Choroid plexus epithelial cell (primary cell): ENCODE measurements around the gene MRM2.

Source experiments
- DNase-seq: peaks from one replicate; pipeline ENCODE4 v3.0.0-alpha.2; 2010; ENCODE audit warnings: low read depth
- H3K4me3 ChIP-seq: 2 replicates; pipeline ENCODE4 v1.5.1; 2011; ENCODE audit warnings: low read depth, mild to moderate bottlenecking, control low read depth, low read length, moderate library complexity
- CTCF ChIP-seq: conservative IDR thresholded peaks from 2 replicates; pipeline ENCODE4 v1.5.1; 2011; ENCODE audit warnings: low read depth, mild to moderate bottlenecking, control low read depth, inconsistent platforms, low read length, moderate library complexity

The MRM2 gene

DNA sequence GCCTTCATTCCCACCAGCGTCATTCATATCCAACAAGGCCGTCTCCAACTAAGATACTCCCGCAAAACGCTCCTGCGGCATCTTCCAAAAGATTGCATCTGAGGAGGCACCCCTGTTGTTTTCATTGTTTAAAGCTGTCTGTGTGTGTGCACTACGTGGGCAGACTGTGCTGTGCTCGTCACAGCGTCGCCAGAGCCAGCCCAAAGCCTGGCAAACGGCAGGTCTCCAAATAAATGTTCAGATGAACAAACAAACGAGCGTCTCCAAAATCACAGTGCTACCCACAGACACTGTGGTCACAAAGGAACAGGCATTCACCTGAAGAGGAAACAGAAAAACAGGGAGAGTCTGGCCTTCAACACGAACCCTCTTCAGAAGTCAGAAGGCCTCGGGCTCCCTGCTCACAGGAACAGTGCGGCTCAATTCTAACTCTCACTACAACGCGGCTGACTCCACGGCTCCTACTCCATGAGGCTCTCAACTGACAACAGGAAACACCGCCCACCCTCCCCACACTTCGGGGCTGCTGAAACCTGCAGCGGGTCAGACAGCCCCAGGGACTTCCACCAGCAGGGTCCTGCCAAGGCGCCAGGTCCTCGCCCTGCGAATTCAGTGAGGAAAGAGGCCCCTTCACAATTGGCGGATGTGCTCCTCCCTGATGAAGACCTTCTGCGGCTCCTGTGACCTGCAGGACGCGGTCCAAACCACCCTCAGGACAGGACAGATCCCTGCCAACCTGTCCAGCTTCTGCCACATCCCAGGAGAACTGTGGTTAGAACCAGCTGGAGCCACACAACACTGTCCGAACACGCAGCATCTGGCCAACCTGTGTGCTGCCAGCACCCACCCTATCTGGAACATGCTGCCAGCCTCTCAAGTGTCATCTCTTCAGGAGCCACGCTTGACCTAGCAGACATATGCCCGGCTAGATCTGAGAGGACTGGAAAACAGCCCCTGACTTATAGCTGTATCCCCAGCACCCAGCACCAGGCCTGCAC lies 45.3 kb downstream of the MRM2 start:
- no peak for DNase-seq
- TF ChIP-seq CTCF = no peak
- H3K4me3 ChIP-seq = no peak overlapping the region

DNA sequence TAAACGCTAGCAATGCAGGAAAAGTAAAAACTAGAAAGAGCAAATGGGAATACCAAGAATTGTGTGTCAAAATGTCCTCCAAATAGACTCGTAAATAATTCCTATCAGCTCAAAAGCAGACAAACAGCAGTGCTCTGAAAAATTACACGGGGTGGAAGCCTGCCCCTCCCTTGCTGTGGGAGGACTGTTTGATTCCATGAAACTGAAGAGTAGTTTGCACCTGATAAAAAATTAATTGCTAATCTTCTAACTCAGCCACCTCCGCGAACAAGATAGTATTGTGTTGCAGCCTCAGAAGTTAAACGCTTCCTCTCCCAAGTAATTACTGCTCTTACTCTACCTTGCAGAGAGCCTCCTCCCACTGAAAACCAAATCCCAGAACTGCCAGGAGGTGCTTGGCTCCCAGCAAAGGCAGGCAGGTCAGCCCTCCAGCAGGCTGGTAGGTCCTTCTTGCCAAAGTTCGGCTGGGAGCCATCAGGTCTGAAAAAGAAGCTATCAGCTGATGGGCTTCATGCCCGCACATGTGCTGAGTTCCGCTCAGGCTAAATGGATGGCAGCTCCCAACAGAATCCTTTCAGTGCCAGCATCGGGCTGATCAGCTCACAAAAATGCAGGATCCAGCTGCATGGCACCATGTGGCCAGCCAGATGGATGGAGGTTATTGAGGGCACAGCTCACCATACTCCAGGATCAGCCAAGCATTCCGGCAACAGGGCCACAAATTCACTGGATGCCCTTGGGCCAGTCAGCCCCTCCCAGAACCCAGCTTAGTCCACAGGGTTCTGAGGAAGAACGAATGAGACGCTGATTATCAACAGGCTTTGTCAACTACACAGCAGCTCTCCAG lies 46.4 kb downstream of the MRM2 start:
- no peak overlapping the region for H3K4me3 ChIP-seq
- DNase-seq = no peak
- TF ChIP-seq CTCF = no peak

GRCh38 chr7:2193575-2194305 lies 48.3 kb downstream of the MRM2 start:
- DNase-seq = no peak
- no peak overlapping the region for H3K4me3 ChIP-seq
- no peak for TF ChIP-seq CTCF

DNA sequence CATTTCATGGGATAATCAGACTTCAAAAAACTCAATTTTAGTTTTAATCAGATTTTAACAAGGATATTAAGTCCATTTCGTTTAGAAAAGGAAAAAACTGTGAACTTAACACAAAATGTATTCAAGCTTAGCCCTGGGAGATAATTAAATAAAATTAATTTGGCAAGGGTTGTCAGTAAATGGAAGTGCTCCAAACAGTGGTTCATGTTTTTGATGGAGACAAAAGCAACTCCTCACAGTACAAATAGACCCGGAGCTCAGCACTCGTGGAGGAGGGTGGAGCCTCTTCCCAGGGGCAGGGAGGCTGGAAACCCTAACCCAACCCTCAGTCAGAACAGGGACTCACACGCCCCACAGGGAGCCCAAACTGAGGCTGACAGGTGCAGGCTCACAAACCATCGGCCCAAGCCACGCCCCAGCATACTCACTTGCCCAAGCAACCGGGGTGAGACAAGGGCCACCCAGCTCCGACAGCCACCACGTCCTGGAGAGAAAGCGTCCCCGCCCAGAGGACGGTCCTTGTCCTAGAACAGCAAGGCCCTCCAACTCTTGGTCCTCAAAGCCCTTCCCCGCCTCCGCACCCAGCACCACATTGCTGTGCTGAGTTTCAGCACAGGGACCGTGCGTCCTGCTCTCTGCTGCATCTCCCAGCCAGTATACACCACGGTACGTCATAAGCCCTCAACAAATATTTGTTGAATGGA lies 49.0 kb downstream of the MRM2 start:
- DNase-seq = no peak
- no peak for TF ChIP-seq CTCF

GRCh38 chr7:2191016-2191415 lies 51.0 kb downstream of the MRM2 start:
- no peak for TF ChIP-seq CTCF
- H3K4me3 ChIP-seq = no peak overlapping the region
- DNase-seq = no peak

More for the DNA sequence above, 49.0 kb downstream of the MRM2 start:
- H3K4me3 ChIP-seq = no peak overlapping the region

DNA sequence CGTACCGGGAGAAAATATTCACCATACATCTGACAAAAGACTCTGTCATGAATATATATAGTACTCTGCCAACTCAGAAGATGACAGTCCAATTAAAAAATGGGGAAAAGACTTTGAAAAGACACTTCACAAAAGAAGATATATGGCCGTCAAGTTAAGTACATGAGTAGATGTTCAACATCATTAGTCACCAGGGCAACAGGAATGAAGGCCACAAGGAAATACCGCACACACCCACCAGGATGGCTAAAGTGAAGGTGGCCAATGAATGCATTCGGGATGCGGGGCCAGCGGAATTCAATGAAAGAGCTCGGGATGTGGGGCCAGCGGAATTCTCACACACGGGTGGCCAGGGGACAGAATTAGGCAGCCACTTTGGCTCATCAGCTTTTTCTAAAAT lies 51.5 kb downstream of the MRM2 start:
- no peak for TF ChIP-seq CTCF
- no peak for DNase-seq

More for the DNA sequence above, 51.5 kb downstream of the MRM2 start:
- H3K4me3 ChIP-seq = no peak overlapping the region
